Heart left ventricle (tissue), 16 donors: ENCODE results near the gene MAT1A. TPM values are rescaled to one million over a fixed set of nuclear protein-coding genes. Genes with fewer than 3 reads are reported as not detected.
A peak's percentile ranks its signal among the peaks of the same experiment; 100 is the strongest.

Experiments used
- ATAC-seq, 4 donors: fragments of 200-7000 bp; cut with Tn5 transposase; one replicate each; pipeline ENCODE4 v1.9.1; 2020 to 2022; ENCODE audit warnings: moderate library complexity in 4 of 4, mild to moderate bottlenecking in 3 of 4, moderate number of reproducible peaks in 1 of 4
- DNase-seq, 5 donors: peaks; one replicate each; pipeline ENCODE4 v3.0.0-alpha.2; 2020
- H3K27ac ChIP-seq, 12 donors: fragments of 200-600 bp; sonication (generic) in 4 of 12; one replicate each; pipeline versions ENCODE4 v1.5.0 to v1.8.0; 2016 to 2022; ENCODE audit warnings: mild to moderate bottlenecking in 2 of 12
- H3K27me3 ChIP-seq, 9 donors: fragments of 200-600 bp; sonication (generic) in 2 of 9; one replicate each; pipeline versions ENCODE4 v1.5.1 to v1.8.0; 2016 to 2022; ENCODE audit warnings: mild to moderate bottlenecking in 3 of 9
- H3K36me3 ChIP-seq, 9 donors: fragments of 200-600 bp; sonication (generic) in 2 of 9; one replicate each; pipeline versions ENCODE4 v1.5.0 to v1.8.0; 2018 to 2022; ENCODE audit warnings: mild to moderate bottlenecking in 2 of 9
- H3K4me1 ChIP-seq, 12 donors: fragments of 200-600 bp; sonication (generic) in 4 of 12; one replicate each; pipeline versions ENCODE4 v1.5.0 to v1.8.0; 2016 to 2022; ENCODE audit warnings: mild to moderate bottlenecking in 3 of 12
- H3K4me3 ChIP-seq, 12 donors: fragments of 200-600 bp; sonication (generic) in 4 of 12; one replicate each; pipeline versions ENCODE4 v1.5.0 to v1.8.0; 2017 to 2022; ENCODE audit warnings: mild to moderate bottlenecking in 9 of 12, moderate library complexity in 4 of 12
- H3K9me3 ChIP-seq, 12 donors: fragments of 200-600 bp; sonication (generic) in 4 of 12; one replicate each; pipeline versions ENCODE4 v1.5.0 to v1.8.0; 2016 to 2022; ENCODE audit warnings: mild to moderate bottlenecking in 1 of 12
- CTCF ChIP-seq, 12 donors: fragments of 200-600 bp; sonication (generic) in 4 of 12; IDR thresholded peaks; one replicate each; pipeline versions ENCODE4 v1.5.0 to v1.8.0; 2018 to 2022; ENCODE audit warnings: antibody characterized with exemption in 12 of 12, mild to moderate bottlenecking in 5 of 12
- POLR2A ChIP-seq, 2 donors: fragments of 450-650 bp; IDR thresholded peaks; one replicate each; pipeline ENCODE4 v1.6.1; 2017; ENCODE audit warnings: antibody characterized with exemption in 2 of 2, mild to moderate bottlenecking in 2 of 2, moderate library complexity in 2 of 2
- WGBS, 4 donors: extraction: QIAGEN DNeasy Blood & Tissue Kit in 2 of 4; methylation state at CpG; one replicate each; pipeline versions ENCODE4 v1.1.5 to v1.1.7; 2013 to 2018; 5-methylcytosine and 5-hydroxymethylcytosine counted together
- intact Hi-C, 10 donors: fragments of 100-400 bp; cut with DNase I; formaldehyde crosslinking; loops; one replicate each; pipeline versions ENCODE4 v1.11.1 to v1.14.2; 2022
- polyA plus RNA-seq, 2 donors: library from polyadenylated mRNA; stranded (reverse); fragments of 200-250 nt; gene quantifications; one replicate each; pipeline ENCODE4 v1.2.3, GENCODE V29; 2013
- total RNA-seq, 9 donors: library from RNA; depleted of rRNA in 2 of 9; stranded (reverse); fragments of >200 nt in 2 of 9; fragmentation: NEBNext Ultra II Directional in 3 of 9; extraction: Animal tissue kit (Norgen Biotek cat#: 25700) in 3 of 9; gene quantifications; one replicate each; pipeline versions ENCODE4 v1.1.0 to v1.2.4, GENCODE V29; 2016 to 2023
- donor health status: ischemic (EF 13 %, LVEDD 7.1; RV severe dilation, severe dysfunction).
- donor health status: healthy with polysubstance abuse.
- donor health status: DM: no; HTN: yes; CAD: no.
- donor health status: DM: no; HTN: no; CAD: no.
- donor health status: ischemic (EF 25% LVEDD 6.9; RV normal size, moderate dysfunction).
- donor health status: ischemic (EF 25% LVEDD 5.7; RV mildly dilated, moderate dysfunction).
- donor health status: healthy.
- donor health status: DM: yes; HTN: yes; CAD: no.
- donor health status: ischemic (EF 35%, LVEDD 5.7; RV mildly dilated, moderate dysfunction).
- donor health status: nonischemic (EF 11% LVEDD 7.7; RV severe dilation, severe dysfunction).
- donor health status: DM: yes; HTN: yes; CAD: no.
- donor health status: PGD.
- donor health status: ischemic (EF 29% LVEDD 5.4; RV normal size, mild dysfunction).
- donor health status: nonischemic (EF 23%, LVEDD 6.1; RV moderate dilation, normal function).

MAT1A gene
- total and polyA plus RNA-seq, 11 donors, result 0.07 to 1.1 (median 0.46) TPM; not detected in 7

- H3K36me3 ChIP-seq, result no peaks in the 10 kb centered on the region
- H3K27me3 ChIP-seq, result no peaks in the 10 kb centered on the region
- ATAC-seq, result no peak
- DNase-seq, result no peak
- no peak overlapping the region for H3K4me3 ChIP-seq
- H3K27ac ChIP-seq, result no peak overlapping the region
- H3K4me1 ChIP-seq, result peaks cover 0 to 13% (median 0%) of the 10 kb centered on the region in 12 donors
- H3K9me3 ChIP-seq, result no peaks in the 10 kb centered on the region
- intact Hi-C loops, result no loop called here
- 89 to 96% (median 92%) methylated on average over 5 of the region's 5 CpGs for WGBS, 4 donors
- TF ChIP-seq CTCF (IDR thresholded peaks at IDR 0.05), result no peak
- no peak for TF ChIP-seq POLR2A (IDR thresholded peaks at IDR 0.05)
Measured at GRCh38 chr10:80279146-80279545, 10.3 kb downstream of the MAT1A start.

GRCh38 chr10:80278480-80278879 is 11.0 kb downstream of the MAT1A start:
- Histone ChIP-seq H3K4me3 (no peak overlapping the region), H3K27me3 (no peaks in the 10 kb centered on the region), H3K4me1 (peaks cover 0 to 13% (median 0%) of the 10 kb centered on the region in 12 donors), H3K27ac (no peak overlapping the region), H3K9me3 (no peaks in the 10 kb centered on the region), H3K36me3 (no peaks in the 10 kb centered on the region)
- intact Hi-C loops, result no loop called here
- WGBS, 4 donors, result 92 to 97% (median 95%) methylated on average over 5 of the region's 5 CpGs
- no peak for ATAC-seq
- TF ChIP-seq POLR2A (IDR thresholded peaks at IDR 0.05), result no peak
- no peak for TF ChIP-seq CTCF (IDR thresholded peaks at IDR 0.05)
- DNase-seq, result no peak

GRCh38 chr10:80277567-80278250 is 11.7 kb downstream of the MAT1A start:
- Histone ChIP-seq H3K27me3 (no peaks in the 10 kb centered on the region), H3K27ac (peak overlapping the region in 2 of 12 donors; percentile 9 to 39), H3K9me3 (no peaks in the 10 kb centered on the region), H3K36me3 (no peaks in the 10 kb centered on the region), H3K4me3 (no peak overlapping the region), H3K4me1 (peaks cover 0 to 13% (median 0%) of the 10 kb centered on the region in 12 donors)
- intact Hi-C loops, result no loop called here
- no peak for TF ChIP-seq POLR2A (IDR thresholded peaks at IDR 0.05)
- ATAC-seq (peak; percentile 24 to 84 (median 54)), DNase-seq (peak in 2 of 5 donors; percentile 46 to 54)
- WGBS, 4 donors, result 35 to 46% (median 43%) methylated on average over 10 to 12 of the region's 12 CpGs

GRCh38 chr10:80277016-80277415 is 12.4 kb downstream of the MAT1A start:
- peak in 2 of 4 donors; percentile 4 to 12 for ATAC-seq
- H3K9me3 ChIP-seq, result no peaks in the 10 kb centered on the region
- intact Hi-C loops, result no loop called here
- DNase-seq, result no peak
- H3K36me3 ChIP-seq, result no peaks in the 10 kb centered on the region
- WGBS, 4 donors, result 88 to 94% (median 92%) methylated on average over 3 to 4 of the region's 4 CpGs
- no peaks in the 10 kb centered on the region for H3K27me3 ChIP-seq
- H3K4me1 ChIP-seq, result peaks cover 0 to 13% (median 0%) of the 10 kb centered on the region in 12 donors
- no peak overlapping the region for H3K4me3 ChIP-seq
- TF ChIP-seq POLR2A (IDR thresholded peaks at IDR 0.05) (no peak), CTCF (IDR thresholded peaks at IDR 0.05) (no peak)
- H3K27ac ChIP-seq, result no peak overlapping the region
